GM23338 (cell line): ENCODE results near the gene GSTT2B. TPM values are rescaled to one million over a fixed set of nuclear protein-coding genes. Genes with fewer than 3 reads are reported as not detected.
"Not testable (repeated sequence)": the region's sequence is repeated elsewhere in the genome, so short reads cannot be mapped to it uniquely, and the experiment has no call there.

Source experiments
- ATAC-seq: fragments of 200-7000 bp; cut with Tn5 transposase; 3 replicates; pipeline ENCODE4 v1.9.1; 2020
- DNase-seq: peaks from one replicate; pipeline ENCODE4 v3.0.0-alpha.2; 2015; ENCODE audit warnings: low spot score
- H2AFZ ChIP-seq: fragments of 200-600 bp; sonication (generic); 2 replicates; pipeline ENCODE4 v1.8.0; 2016; ENCODE audit warnings: antibody characterized with exemption, mild to moderate bottlenecking, moderate library complexity
- H3F3A ChIP-seq: fragments of 200-600 bp; sonication (generic); replicated peaks from 2 replicates; pipeline ENCODE4 v1.8.0; 2017; ENCODE audit warnings: antibody characterized with exemption, mixed run types, low read depth
- H3K27ac ChIP-seq: fragments of 200-600 bp; sonication (generic); 2 replicates; pipeline ENCODE4 v1.6.1; 2016; ENCODE audit warnings: low read depth
- H3K27me3 ChIP-seq: fragments of 200-600 bp; sonication (generic); 2 replicates; pipeline ENCODE4 v1.8.0; 2016; ENCODE audit warnings: mild to moderate bottlenecking, mixed run types, moderate library complexity; ENCODE audit not compliant: insufficient read depth
- H3K36me3 ChIP-seq: fragments of 200-600 bp; sonication (generic); 2 replicates; pipeline ENCODE4 v1.8.0; 2016; ENCODE audit warnings: mild to moderate bottlenecking; ENCODE audit not compliant: insufficient read depth
- H3K4me1 ChIP-seq: fragments of 200-600 bp; sonication (generic); 2 replicates; pipeline ENCODE4 v1.8.0; 2016; ENCODE audit warnings: mild to moderate bottlenecking, moderate library complexity; ENCODE audit not compliant: insufficient read depth
- H3K4me2 ChIP-seq: fragments of 200-600 bp; sonication (generic); 2 replicates; pipeline ENCODE4 v1.7.1; 2017; ENCODE audit warnings: mixed run types
- H3K4me3 ChIP-seq: fragments of 200-600 bp; sonication (generic); 2 replicates; pipeline ENCODE4 v1.6.1; 2016; ENCODE audit warnings: mixed run types
- H3K79me2 ChIP-seq: fragments of 200-600 bp; sonication (generic); replicated peaks from 2 replicates; pipeline ENCODE4 v1.8.0; 2017; ENCODE audit warnings: mild to moderate bottlenecking; ENCODE audit not compliant: insufficient read depth
- H3K9me2 ChIP-seq: fragments of 200-600 bp; sonication (generic); 2 replicates; pipeline ENCODE4 v1.8.0; 2017; ENCODE audit not compliant: insufficient read depth
- H4K20me1 ChIP-seq: fragments of 200-600 bp; sonication (generic); replicated peaks from 2 replicates; pipeline ENCODE4 v1.8.0; 2017; ENCODE audit warnings: mild to moderate bottlenecking; ENCODE audit not compliant: insufficient read depth
- H3K27ac Mint-ChIP-seq: 2 replicates; pipeline ENCODE4 v1.8.0; 2020; ENCODE audit warnings: inconsistent platforms, mild to moderate bottlenecking, moderate library complexity, mixed read lengths
- H3K27me3 Mint-ChIP-seq: 3 replicates; pipeline ENCODE4 v1.8.0; 2022; ENCODE audit warnings: low read depth, mild to moderate bottlenecking, moderate library complexity, mixed read lengths, inconsistent platforms; ENCODE audit not compliant: insufficient read depth, poor library complexity
- H3K36me3 Mint-ChIP-seq: 3 replicates; pipeline ENCODE4 v1.8.0; 2021; ENCODE audit warnings: low read depth, mild to moderate bottlenecking, inconsistent platforms, moderate library complexity, mixed read lengths
- H3K4me1 Mint-ChIP-seq: 3 replicates; pipeline ENCODE4 v1.8.0; 2020; ENCODE audit warnings: mild to moderate bottlenecking, inconsistent platforms, mixed read lengths
- H3K4me3 Mint-ChIP-seq: 3 replicates; pipeline ENCODE4 v1.8.0; 2021; ENCODE audit warnings: moderate library complexity, mild to moderate bottlenecking, inconsistent platforms, mixed read lengths
- H3K9me3 Mint-ChIP-seq: 3 replicates; pipeline ENCODE4 v1.8.0; 2020; ENCODE audit warnings: moderate library complexity, mild to moderate bottlenecking, inconsistent platforms, mixed read lengths
- CREB1 ChIP-seq: fragments of 250-450 bp; sonication (Bioruptor Pico); IDR thresholded peaks from 2 replicates; pipeline ENCODE4 v1.5.0; 2020; ENCODE audit warnings: low read depth, mild to moderate bottlenecking, moderate library complexity
- NANOG ChIP-seq: IDR thresholded peaks from 2 replicates; pipeline ENCODE4 v1.6.1; 2016; ENCODE audit warnings: antibody characterized with exemption, borderline replicate concordance
- POLR2AphosphoS5 ChIP-seq: IDR thresholded peaks from 2 replicates; pipeline ENCODE4 v1.6.1; 2016; ENCODE audit warnings: antibody characterized with exemption, low read depth
- ZNF114 ChIP-seq: fragments of 250-450 bp; sonication (Bioruptor Pico); IDR thresholded peaks from 2 replicates; pipeline ENCODE4 v1.5.0; 2020; ENCODE audit warnings: mild to moderate bottlenecking, moderate library complexity
- polyA plus RNA-seq: library from polyadenylated mRNA; unstranded; fragments of >200 nt; fragmentation: Nextera tagmentation; extraction: Ambion mirVana; gene quantifications from 2 replicates; pipeline ENCODE4 v1.2.1, GENCODE V29; 2016
- total RNA-seq: library from RNA; depleted of rRNA; stranded (reverse); fragments of >200 nt; shearing (Covaris generic); gene quantifications from 2 replicates; pipeline ENCODE4 v1.2.3, GENCODE V29; 2014
- TF ChIP-seq, protein P1 (sequence below): fragments of 250-450 bp; sonication (Bioruptor Pico); IDR thresholded peaks from 2 replicates; pipeline ENCODE4 v1.5.0; 2020; ENCODE audit warnings: mild to moderate bottlenecking, moderate library complexity

Gene GSTT2B
- total and polyA plus RNA-seq, 2 experiments from 2014 or later = 5.7 to 17.2 TPM

DNA sequence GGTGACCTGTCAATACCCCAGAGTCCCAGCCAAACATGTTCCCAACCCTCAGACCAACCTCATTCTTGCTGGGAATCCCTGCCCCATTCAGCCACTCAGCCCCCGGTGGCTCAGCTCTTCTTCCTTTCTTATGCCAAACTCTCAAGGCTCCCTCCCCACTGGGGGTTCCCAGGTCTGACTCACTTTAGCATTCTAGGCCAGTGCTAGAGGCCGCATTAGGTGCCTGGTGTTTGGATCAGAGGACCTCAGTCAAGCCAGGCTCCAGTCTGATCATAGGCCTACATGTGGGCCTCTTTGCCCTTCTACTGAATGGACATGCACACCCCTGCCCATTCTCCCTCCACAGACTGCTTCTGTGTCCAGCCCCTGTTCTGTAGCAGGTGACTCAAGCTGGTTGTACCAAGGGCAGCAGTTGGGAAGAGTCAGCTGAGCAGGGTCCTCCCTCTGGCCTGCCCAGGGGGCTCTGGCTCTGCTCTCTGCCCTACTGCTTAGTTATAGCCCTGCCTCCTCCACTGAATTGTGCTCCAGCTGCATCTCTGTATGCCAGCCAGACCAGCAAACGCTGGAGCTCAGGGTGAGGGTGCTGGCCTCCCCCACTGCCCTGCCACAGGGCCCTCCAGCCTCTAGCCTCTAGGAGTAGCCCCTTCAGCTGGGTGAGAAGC is 28.7 kb upstream of the GSTT2B start:
- ATAC-seq = peak; percentile 74
- H3K4me3 Mint-ChIP-seq, H4K20me1 ChIP-seq, H3K9me2 ChIP-seq, H3K27me3 ChIP-seq, H3K79me2 ChIP-seq, H3K4me2 ChIP-seq, H3K36me3 Mint-ChIP-seq, H3K36me3 ChIP-seq, H3K27me3 Mint-ChIP-seq, H3K4me3 ChIP-seq, H3K9me3 Mint-ChIP-seq, H3F3A ChIP-seq, H3K4me1 ChIP-seq, H3K27ac Mint-ChIP-seq, H3K27ac ChIP-seq, H2AFZ ChIP-seq: not testable (repeated sequence)
- DNase-seq = peak; percentile 6
- H3K4me1 Mint-ChIP-seq = peaks cover 20% of the 10 kb centered on the region

GRCh38 chr22:23986538-23987178 is 25.7 kb upstream of the GSTT2B start:
- not testable (repeated sequence) for H3K36me3 ChIP-seq, H3K27me3 ChIP-seq, H3K27ac Mint-ChIP-seq, H4K20me1 ChIP-seq, H3K4me3 ChIP-seq, H3K4me2 ChIP-seq, H3K9me3 Mint-ChIP-seq, ATAC-seq, H3K36me3 Mint-ChIP-seq, H3K27me3 Mint-ChIP-seq, H3F3A ChIP-seq, H2AFZ ChIP-seq, H3K4me1 ChIP-seq, H3K27ac ChIP-seq, H3K9me2 ChIP-seq, H3K4me3 Mint-ChIP-seq, DNase-seq, H3K79me2 ChIP-seq
- peaks cover 23% of the 10 kb centered on the region for H3K4me1 Mint-ChIP-seq

- not testable (repeated sequence) for ATAC-seq, H3K36me3 Mint-ChIP-seq, H3K27ac Mint-ChIP-seq, H3K27ac ChIP-seq, DNase-seq, H3K36me3 ChIP-seq, H3K4me3 ChIP-seq, H3K79me2 ChIP-seq, H3K9me2 ChIP-seq, H4K20me1 ChIP-seq, H2AFZ ChIP-seq, H3F3A ChIP-seq, H3K9me3 Mint-ChIP-seq, H3K4me1 ChIP-seq, H3K4me2 ChIP-seq, H3K27me3 ChIP-seq, H3K27me3 Mint-ChIP-seq, H3K4me3 Mint-ChIP-seq
- H3K4me1 Mint-ChIP-seq = peaks cover 23% of the 10 kb centered on the region
Observed at GRCh38 chr22:23986089-23986488, 25.1 kb upstream of the GSTT2B start.

GRCh38 chr22:23984430-23984829 is 23.4 kb upstream of the GSTT2B start:
- no peak overlapping the region for H3K4me3 ChIP-seq
- Mint-ChIP-seq H3K4me3 (peak overlapping the region; percentile 42; the same call in 2 of the 3 replicates), H3K27ac (peak overlapping the region; percentile 92)
- TF ChIP-seq CREB1 (CRISPR knock-in tag) (no peak), ZNF114 (CRISPR knock-in tag) (no peak), NANOG (no peak), POLR2AphosphoS5 (no peak)
- TF ChIP-seq, protein P1, sequence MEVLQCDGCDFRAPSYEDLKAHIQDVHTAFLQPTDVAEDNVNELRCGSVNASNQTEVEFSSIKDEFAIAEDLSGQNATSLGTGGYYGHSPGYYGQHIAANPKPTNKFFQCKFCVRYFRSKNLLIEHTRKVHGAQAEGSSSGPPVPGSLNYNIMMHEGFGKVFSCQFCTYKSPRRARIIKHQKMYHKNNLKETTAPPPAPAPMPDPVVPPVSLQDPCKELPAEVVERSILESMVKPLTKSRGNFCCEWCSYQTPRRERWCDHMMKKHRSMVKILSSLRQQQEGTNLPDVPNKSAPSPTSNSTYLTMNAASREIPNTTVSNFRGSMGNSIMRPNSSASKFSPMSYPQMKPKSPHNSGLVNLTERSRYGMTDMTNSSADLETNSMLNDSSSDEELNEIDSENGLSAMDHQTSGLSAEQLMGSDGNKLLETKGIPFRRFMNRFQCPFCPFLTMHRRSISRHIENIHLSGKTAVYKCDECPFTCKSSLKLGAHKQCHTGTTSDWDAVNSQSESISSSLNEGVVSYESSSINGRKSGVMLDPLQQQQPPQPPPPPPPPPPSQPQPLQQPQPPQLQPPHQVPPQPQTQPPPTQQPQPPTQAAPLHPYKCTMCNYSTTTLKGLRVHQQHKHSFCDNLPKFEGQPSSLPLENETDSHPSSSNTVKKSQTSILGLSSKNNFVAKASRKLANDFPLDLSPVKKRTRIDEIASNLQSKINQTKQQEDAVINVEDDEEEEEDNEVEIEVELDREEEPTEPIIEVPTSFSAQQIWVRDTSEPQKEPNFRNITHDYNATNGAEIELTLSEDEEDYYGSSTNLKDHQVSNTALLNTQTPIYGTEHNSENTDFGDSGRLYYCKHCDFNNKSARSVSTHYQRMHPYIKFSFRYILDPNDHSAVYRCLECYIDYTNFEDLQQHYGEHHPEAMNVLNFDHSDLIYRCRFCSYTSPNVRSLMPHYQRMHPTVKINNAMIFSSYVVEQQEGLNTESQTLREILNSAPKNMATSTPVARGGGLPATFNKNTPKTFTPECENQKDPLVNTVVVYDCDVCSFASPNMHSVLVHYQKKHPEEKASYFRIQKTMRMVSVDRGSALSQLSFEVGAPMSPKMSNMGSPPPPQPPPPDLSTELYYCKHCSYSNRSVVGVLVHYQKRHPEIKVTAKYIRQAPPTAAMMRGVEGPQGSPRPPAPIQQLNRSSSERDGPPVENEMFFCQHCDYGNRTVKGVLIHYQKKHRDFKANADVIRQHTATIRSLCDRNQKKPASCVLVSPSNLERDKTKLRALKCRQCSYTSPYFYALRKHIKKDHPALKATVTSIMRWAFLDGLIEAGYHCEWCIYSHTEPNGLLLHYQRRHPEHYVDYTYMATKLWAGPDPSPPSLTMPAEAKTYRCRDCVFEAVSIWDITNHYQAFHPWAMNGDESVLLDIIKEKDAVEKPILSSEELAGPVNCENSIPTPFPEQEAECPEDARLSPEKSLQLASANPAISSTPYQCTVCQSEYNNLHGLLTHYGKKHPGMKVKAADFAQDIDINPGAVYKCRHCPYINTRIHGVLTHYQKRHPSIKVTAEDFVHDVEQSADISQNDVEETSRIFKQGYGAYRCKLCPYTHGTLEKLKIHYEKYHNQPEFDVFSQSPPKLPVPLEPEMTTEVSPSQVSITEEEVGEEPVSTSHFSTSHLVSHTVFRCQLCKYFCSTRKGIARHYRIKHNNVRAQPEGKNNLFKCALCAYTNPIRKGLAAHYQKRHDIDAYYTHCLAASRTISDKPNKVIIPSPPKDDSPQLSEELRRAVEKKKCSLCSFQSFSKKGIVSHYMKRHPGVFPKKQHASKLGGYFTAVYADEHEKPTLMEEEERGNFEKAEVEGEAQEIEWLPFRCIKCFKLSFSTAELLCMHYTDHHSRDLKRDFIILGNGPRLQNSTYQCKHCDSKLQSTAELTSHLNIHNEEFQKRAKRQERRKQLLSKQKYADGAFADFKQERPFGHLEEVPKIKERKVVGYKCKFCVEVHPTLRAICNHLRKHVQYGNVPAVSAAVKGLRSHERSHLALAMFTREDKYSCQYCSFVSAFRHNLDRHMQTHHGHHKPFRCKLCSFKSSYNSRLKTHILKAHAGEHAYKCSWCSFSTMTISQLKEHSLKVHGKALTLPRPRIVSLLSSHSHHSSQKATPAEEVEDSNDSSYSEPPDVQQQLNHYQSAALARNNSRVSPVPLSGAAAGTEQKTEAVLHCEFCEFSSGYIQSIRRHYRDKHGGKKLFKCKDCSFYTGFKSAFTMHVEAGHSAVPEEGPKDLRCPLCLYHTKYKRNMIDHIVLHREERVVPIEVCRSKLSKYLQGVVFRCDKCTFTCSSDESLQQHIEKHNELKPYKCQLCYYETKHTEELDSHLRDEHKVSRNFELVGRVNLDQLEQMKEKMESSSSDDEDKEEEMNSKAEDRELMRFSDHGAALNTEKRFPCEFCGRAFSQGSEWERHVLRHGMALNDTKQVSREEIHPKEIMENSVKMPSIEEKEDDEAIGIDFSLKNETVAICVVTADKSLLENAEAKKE (CRISPR knock-in tag) = no peak

More at GRCh38 chr22:23984430-23984829, 23.4 kb upstream of the GSTT2B start:
- Mint-ChIP-seq H3K27me3 (peaks cover 8% of the 10 kb centered on the region), H3K36me3 (peaks cover 4% of the 10 kb centered on the region; the same call in 2 of the 3 replicates), H3K4me1 (peaks cover 21% of the 10 kb centered on the region), H3K9me3 (peaks cover 4% of the 10 kb centered on the region; the same call in 2 of the 3 replicates)
- no peak overlapping the region for H2AFZ ChIP-seq
- H4K20me1 ChIP-seq = no peaks in the 10 kb centered on the region
- H3K9me2 ChIP-seq = no peaks in the 10 kb centered on the region
- ATAC-seq = peak; percentile 58
- no peak overlapping the region for H3K4me2 ChIP-seq
- no peaks in the 10 kb centered on the region for H3K36me3 ChIP-seq
- DNase-seq = peak; percentile 21
- no peaks in the 10 kb centered on the region for H3F3A ChIP-seq
- no peaks in the 10 kb centered on the region for H3K27me3 ChIP-seq
- no peak overlapping the region for H3K27ac ChIP-seq
- H3K4me1 ChIP-seq = no peaks in the 10 kb centered on the region
- H3K79me2 ChIP-seq = no peaks in the 10 kb centered on the region
